ENCODE measurements around the gene EMC6.
"Not testable (repeated sequence)": the region's sequence is repeated elsewhere in the genome, so short reads cannot be mapped to it uniquely, and the experiment has no call there.

EMC6 gene

GRCh38 chr17:3683054-3683511, 14.5 kb downstream of the EMC6 start:
- no peak for DNase-seq

DNA sequence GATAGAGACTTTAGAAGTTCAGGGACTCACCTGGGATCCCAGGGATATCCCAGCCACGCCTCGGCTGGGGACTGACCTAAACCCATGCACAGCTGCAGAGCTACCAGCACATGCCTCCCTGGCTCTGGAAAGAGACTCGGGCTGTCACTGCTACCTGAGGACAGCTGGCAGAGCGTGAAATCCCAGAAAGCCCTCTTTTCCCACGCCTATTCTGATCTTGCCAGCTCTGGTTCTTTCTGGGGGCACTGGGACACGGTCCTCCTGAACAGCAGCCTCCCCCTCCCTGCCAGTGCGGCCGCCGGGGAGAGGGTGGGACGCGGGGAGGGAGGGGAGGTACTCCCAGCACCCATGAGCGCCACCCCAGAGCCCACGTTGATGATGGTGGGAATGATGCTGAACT, 16.6 kb downstream of the EMC6 start:
- no peak for DNase-seq

GRCh38 chr17:3688027-3688553, 19.5 kb downstream of the EMC6 start:
- no peak for DNase-seq

DNA sequence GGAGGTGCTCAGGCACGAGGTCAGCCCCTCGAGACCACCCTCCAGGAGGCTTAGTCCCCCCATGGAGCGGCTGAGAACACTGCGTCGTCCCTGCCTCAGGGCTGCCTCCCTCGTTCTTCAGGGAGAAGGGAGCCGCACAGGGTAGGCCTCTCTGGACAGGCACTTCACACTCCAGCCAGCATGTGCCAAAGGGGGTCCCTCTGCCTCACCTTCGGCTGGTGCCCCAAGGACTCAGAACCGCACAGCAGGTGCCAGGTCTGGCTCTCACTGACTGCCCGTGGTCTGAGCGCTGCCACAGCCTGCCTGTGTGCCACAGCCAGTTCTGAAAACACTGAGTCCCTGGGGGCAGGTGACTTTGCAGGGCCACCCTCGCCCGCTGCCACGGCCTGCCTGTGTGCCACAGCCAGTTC, 20.2 kb downstream of the EMC6 start:
- DNase-seq = no peak

DNA sequence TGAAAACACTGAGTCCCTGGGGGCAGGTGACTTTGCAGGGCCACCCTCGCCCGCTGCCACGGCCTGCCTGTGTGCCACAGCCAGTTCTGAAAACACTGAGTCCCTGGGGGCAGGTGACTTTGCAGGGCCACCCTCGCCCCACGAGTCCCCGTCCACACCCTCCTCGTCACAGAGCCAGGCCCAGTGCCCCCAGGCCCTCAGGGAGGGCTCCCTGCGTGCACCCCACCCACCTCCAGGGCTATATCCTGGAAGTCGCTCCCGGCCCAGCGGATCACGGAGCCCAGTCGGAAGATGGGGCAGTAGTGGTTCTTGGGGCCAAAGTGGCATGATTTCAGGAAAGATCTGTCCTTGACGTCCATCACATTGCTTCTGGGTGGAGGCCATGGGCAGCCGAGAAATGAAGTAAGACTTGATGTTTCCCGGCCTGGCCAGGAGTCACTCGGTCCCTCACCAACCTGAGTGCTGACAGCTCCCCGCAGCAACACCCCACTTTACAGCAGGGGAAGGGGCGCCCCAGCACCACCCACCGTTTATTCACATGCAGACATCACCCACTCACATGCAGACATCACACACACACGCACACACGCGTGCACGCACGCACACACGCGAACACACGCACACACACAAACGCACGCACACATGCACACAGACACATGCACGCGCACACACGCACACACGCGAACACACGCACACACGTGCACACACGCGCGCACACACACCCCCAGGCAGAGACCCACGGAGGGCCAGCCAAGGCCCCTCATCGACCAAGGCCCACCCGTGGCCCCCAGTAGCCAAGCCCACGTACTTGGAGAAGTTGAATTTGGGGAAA, 20.9 kb downstream of the EMC6 start:
- DNase-seq = no peak

- no peak for DNase-seq
These were observed 21.6 kb downstream of the EMC6 start for GRCh38 chr17:3690094-3690715.

DNA sequence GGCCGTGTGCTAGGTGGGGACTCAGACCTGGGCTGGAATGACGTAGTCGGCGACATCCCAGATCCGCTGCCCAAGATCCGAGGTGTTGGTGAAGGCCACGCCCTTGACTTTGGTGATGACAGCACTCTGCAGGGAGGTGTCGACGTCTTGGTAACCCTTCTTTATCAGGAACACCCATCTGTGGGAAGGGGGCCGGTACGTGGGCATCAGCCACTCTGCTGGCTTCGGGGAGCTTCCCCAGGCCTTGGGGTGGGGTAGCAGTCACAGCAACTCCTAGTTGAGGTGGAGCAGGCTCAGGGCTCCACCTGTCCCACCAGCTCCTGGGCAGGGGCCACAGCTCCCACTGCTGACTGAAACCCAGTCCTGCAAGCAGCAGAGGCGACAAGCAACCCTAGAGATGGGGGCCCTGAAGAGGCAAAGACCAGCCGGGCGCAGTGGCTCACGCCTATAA, 23.0 kb downstream of the EMC6 start:
- DNase-seq = no peak

DNA sequence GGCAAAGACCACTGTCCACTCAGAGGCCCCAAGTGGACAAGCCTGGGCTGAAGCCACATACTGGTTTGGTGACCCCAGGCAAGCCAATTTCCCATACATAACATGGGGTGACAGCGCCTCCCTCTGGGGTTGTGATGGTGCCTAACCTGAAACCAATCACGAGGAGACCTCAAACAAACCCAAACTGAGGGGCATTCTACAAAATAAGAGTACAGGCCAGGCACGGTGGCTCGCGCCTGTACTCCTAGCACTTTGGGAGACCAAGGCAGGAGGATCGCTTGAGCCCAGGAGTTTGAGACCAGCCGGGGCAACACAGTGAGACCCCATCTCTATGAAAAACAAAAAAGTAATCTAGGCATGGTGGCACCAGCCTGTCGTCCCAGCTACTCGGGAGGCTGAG, 23.7 kb downstream of the EMC6 start:
- no peak for DNase-seq

GRCh38 chr17:3693141-3693540, 24.5 kb downstream of the EMC6 start:
- DNase-seq = no peak

- no peak for DNase-seq
These were observed 25.2 kb downstream of the EMC6 start for GRCh38 chr17:3693829-3694231.

GRCh38 chr17:3695129-3695722, 26.6 kb downstream of the EMC6 start:
- DNase-seq = no peak

DNA sequence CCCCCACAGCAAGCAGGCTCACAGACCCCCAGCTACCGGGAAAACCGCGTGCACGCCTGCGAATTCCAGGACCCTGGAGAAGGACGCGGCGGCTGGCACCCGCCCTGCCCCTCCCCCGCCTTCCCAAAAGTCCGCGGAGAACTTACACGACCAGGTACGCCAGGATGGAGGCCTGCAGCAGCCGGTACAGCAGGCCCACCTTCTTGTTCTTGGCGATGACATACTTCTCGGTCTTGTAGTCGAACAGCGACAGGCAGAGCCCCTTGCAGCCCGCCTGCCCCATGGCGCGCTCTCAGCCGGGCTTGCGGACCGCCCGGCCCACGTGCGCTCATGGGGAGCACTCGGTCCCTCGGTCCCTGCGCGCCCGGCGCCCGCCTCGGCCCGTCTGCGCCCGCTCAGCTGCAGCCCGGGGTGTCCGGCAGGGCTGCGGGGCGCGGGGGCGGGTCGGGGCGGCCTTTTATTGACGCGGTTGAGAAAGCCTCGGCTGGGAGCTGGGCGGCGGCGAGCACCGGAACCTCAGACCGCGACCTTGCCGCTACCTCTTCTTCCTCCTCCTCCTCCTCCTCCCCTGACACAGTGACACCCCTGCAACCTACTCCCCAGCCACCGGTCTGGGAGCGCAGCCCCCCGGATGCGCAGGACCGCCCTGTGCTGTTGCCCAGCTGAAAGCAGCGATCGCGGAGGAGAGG, 27.3 kb downstream of the EMC6 start, which contains the start of gene P2RX5:
Gene P2RX5, minus strand, starts transcription at position 433 of the 689 bp plus-strand sequence. Its CDS starts 150 bp downstream, at position 283.
- DNase-seq = no peak

GRCh38 chr17:3697103-3697476, 28.5 kb downstream of the EMC6 start:
- no peak for DNase-seq

DNA sequence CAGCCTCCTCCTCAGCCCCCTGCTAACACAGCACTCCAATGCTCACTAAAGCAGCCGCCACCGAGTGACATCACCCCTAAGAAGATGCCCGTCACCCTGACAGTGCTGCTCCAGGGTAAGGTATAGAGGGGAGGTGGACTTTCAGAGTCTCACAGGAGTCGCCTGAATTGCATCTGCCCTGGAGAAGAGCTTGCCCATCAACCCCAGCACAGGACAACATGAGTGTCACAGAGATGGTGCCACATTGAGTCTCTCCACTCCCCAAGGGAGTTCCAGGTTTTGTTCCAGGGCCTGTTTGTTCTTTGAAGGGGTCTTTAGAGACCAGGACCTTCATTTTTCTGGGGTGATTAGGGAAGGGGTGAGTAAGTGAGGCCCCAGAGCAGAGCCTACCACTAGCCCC, 29.5 kb downstream of the EMC6 start:
- no peak for DNase-seq

GRCh38 chr17:3699951-3700350, 31.3 kb downstream of the EMC6 start:
- DNase-seq = no peak

- not testable (repeated sequence) for DNase-seq
These were observed 33.5 kb downstream of the EMC6 start for GRCh38 chr17:3702041-3702539.

- no peak for DNase-seq
These were observed 36.5 kb downstream of the EMC6 start for GRCh38 chr17:3704931-3705717.

GRCh38 chr17:3705718-3705984, 37.0 kb downstream of the EMC6 start:
- DNase-seq = not testable (repeated sequence)

GRCh38 chr17:3708366-3708765, 39.8 kb downstream of the EMC6 start:
- no peak for DNase-seq

GRCh38 chr17:3710951-3711383, 42.4 kb downstream of the EMC6 start:
- DNase-seq = no peak

- DNase-seq = no peak
These were observed 44.3 kb downstream of the EMC6 start for GRCh38 chr17:3712811-3713463.

GRCh38 chr17:3715296-3715695, 46.7 kb downstream of the EMC6 start:
- DNase-seq = no peak

Data from NCI-H526 treated with DMSO at 0.1 percent for 48 hours (cell line).